RWPE1 (cell line): Measurements from ENCODE around the gene CSAG2.

Experiments
- CTCF ChIA-PET: fragments of 350-600 bp; sonication (Branson Sonifier 250); formaldehyde crosslinking; extraction: SDS; loops from one replicate; lab custom pipeline; 2021; lab: Yijun Ruan, JAX
- POLR2A ChIA-PET: fragments of 400-600 bp; formaldehyde crosslinking; extraction: SDS; loops from one replicate; lab custom pipeline; 2020; ENCODE audit warnings: antibody characterized with exemption; ENCODE audit not compliant: low non-redundant PET; lab: Yijun Ruan, JAX
- DNase-seq: peaks from one replicate; pipeline ENCODE4 v3.0.0; 2012; ENCODE audit warnings: low spot score
- H3K27ac ChIP-seq: fragments of 450-650 bp; 2 replicates; pipeline ENCODE4 v1.5.1; 2017
- TF ChIP-seq, protein P1 (sequence below): fragments of 450-650 bp; conservative IDR thresholded peaks from 2 replicates; pipeline ENCODE4 v1.5.1; 2017; ENCODE audit warnings: low read depth, mild to moderate bottlenecking

The CSAG2 gene

DNA sequence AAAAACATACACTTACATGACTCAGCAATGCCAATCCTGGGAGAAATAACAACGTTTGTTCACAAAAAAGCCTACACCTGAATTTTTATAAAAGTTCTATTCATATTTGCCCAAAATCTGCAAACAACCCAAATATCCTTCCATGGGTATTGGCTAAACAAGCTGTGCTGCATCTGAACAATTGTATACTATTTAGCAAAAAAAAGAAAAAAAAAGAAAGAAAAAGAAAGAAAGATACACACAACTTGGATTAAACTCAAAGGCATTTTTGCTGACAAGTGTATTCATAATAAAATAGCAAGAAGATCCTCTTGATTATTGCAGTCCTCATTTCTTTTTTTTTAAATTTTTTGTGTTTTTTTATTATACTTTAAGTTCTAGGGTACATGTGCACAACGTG lies 34.9 kb downstream of the CSAG2 start:
- CTCF ChIA-PET, result no interaction called here
- POLR2A ChIA-PET, result no interaction called here
- H3K27ac ChIP-seq, result no peak overlapping the region
- TF ChIP-seq, protein P1, sequence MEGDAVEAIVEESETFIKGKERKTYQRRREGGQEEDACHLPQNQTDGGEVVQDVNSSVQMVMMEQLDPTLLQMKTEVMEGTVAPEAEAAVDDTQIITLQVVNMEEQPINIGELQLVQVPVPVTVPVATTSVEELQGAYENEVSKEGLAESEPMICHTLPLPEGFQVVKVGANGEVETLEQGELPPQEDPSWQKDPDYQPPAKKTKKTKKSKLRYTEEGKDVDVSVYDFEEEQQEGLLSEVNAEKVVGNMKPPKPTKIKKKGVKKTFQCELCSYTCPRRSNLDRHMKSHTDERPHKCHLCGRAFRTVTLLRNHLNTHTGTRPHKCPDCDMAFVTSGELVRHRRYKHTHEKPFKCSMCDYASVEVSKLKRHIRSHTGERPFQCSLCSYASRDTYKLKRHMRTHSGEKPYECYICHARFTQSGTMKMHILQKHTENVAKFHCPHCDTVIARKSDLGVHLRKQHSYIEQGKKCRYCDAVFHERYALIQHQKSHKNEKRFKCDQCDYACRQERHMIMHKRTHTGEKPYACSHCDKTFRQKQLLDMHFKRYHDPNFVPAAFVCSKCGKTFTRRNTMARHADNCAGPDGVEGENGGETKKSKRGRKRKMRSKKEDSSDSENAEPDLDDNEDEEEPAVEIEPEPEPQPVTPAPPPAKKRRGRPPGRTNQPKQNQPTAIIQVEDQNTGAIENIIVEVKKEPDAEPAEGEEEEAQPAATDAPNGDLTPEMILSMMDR, result no peak
- DNase-seq, result no peak

DNA sequence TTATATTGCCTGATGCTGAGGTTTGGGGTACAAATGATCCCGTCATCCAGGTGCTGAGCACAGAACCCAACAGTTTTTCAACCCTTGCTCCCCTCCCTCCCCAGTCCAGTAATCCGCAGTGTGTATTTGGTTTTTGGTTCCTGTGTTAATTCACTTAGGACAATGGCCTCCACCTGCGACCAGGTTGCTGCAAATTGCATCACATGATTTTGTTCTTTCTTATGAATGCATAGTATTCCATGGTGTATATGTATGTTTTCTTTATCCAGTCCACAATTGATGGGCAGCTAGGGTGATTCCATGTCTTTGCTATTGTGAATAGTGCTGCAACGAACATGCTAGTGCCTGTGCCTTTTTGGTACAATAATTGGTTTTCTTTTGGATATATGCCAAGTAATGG lies 46.0 kb downstream of the CSAG2 start:
- no peak overlapping the region for H3K27ac ChIP-seq
- ChIA-PET POLR2A (no interaction called here), CTCF (no interaction called here)
- TF ChIP-seq, protein P1, result no peak
- DNase-seq, result no peak

DNA sequence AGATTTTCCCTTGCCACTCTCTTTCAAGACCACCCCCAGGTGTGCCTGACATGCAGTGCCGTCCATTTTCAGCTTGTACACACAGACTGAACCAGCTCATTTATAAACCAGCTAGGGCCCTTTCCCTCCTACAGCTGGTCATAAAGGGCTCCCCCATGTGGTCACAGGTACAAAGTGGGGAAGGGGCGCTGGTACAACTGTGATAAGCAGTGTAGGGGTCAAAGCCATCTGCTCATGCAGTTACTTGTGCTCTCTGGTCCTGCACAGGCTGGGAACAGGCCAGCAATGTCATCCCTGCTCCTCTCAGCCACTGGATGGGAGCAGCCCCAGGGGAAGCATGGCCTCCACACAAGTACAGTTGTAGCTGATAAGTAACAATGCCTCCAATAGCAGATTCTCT lies 50.8 kb downstream of the CSAG2 start:
- no peak for DNase-seq
- no peak overlapping the region for H3K27ac ChIP-seq
- TF ChIP-seq, protein P1, result no peak
- CTCF ChIA-PET, result interaction anchor here (0.6 kb wide), 1 partner anchor 1414 kb away, joined by 3 read pairs; no protein-coding TSS in a partner anchor
- POLR2A ChIA-PET, result no interaction called here
